WTC11 (cell line): Measurements from ENCODE around the gene MSL1. TPM values are rescaled to one million over a fixed set of nuclear protein-coding genes. Genes with fewer than 3 reads are reported as not detected.

Experiments used
- ATAC-seq: fragments of 200-7000 bp; cut with Tn5 transposase; 2 replicates; pipeline ENCODE4 v1.10.0; 2021; ENCODE audit warnings: mild to moderate bottlenecking, moderate library complexity
- CTCF ChIA-PET: fragments of 300-600 bp; sonication (Branson Sonifier 250); formaldehyde crosslinking; loops from one replicate; lab custom pipeline; 2021; ENCODE audit warnings: antibody characterized with exemption; lab: Charles Lee
- POLR2A ChIA-PET: fragments of 350-600 bp; sonication (Branson Sonifier 250); formaldehyde crosslinking; loops from one replicate; lab custom pipeline; 2021; ENCODE audit warnings: antibody characterized with exemption; lab: Charles Lee
- DNase-seq: peaks from one replicate; pipeline ENCODE4 v3.0.0; 2021; ENCODE audit warnings: low spot score
- H3K27ac Mint-ChIP-seq: 2 replicates; pipeline ENCODE4 v1.8.0; 2021; ENCODE audit warnings: mixed read lengths
- H3K27me3 Mint-ChIP-seq: 2 replicates; pipeline ENCODE4 v1.8.0; 2021; ENCODE audit warnings: low read depth, mild to moderate bottlenecking, moderate library complexity, mixed read lengths
- H3K36me3 Mint-ChIP-seq: 2 replicates; pipeline ENCODE4 v1.8.0; 2021; ENCODE audit warnings: mixed read lengths
- H3K4me1 Mint-ChIP-seq: 2 replicates; pipeline ENCODE4 v1.8.0; 2022; ENCODE audit warnings: mixed read lengths
- H3K4me3 Mint-ChIP-seq: 2 replicates; pipeline ENCODE4 v1.8.0; 2021; ENCODE audit warnings: mild to moderate bottlenecking, moderate library complexity, mixed read lengths
- H3K9me3 Mint-ChIP-seq: 2 replicates; pipeline ENCODE4 v1.8.0; 2021; ENCODE audit warnings: mixed read lengths
- AR ChIP-seq: fragments of 250-450 bp; sonication (Bioruptor Pico); IDR thresholded peaks from 2 replicates; pipeline ENCODE4 v1.9.0; 2021; ENCODE audit warnings: mild to moderate bottlenecking
- CBFB ChIP-seq: sonication (generic); formaldehyde crosslinking; IDR thresholded peaks from 2 replicates; pipeline ENCODE4 v1.8.1; 2022; ENCODE audit warnings: mild to moderate bottlenecking, low read depth, missing genetic modification reagents
- ELF4 ChIP-seq: sonication (generic); formaldehyde crosslinking; IDR thresholded peaks from 2 replicates; pipeline ENCODE4 v1.8.1; 2022; ENCODE audit warnings: low read depth, mild to moderate bottlenecking, moderate library complexity, missing genetic modification reagents
- ETV6 ChIP-seq: sonication (generic); formaldehyde crosslinking; IDR thresholded peaks from 2 replicates; pipeline ENCODE4 v1.8.1; 2022; ENCODE audit warnings: mild to moderate bottlenecking, missing genetic modification reagents
- FOXP4 ChIP-seq: sonication (generic); formaldehyde crosslinking; IDR thresholded peaks from 2 replicates; pipeline ENCODE4 v1.8.0; 2022; ENCODE audit warnings: mild to moderate bottlenecking, missing genetic modification reagents
- GABPB1 ChIP-seq: sonication (generic); formaldehyde crosslinking; IDR thresholded peaks from 2 replicates; pipeline ENCODE4 v1.8.1; 2023; ENCODE audit warnings: mild to moderate bottlenecking, missing genetic modification reagents
- GRHL2 ChIP-seq: fragments of 250-450 bp; sonication (Bioruptor Pico); IDR thresholded peaks from 2 replicates; pipeline ENCODE4 v1.8.0; 2022; ENCODE audit warnings: mild to moderate bottlenecking, moderate library complexity; ENCODE audit not compliant: insufficient replicate concordance, severe bottlenecking
- IRF2 ChIP-seq: sonication (generic); formaldehyde crosslinking; IDR thresholded peaks from 2 replicates; pipeline ENCODE4 v1.8.0; 2022; ENCODE audit warnings: low read depth, missing genetic modification reagents, borderline replicate concordance
- JAZF1 ChIP-seq: fragments of 250-450 bp; sonication (Bioruptor Pico); IDR thresholded peaks from 2 replicates; pipeline ENCODE4 v1.9.0; 2021; ENCODE audit warnings: moderate library complexity, mild to moderate bottlenecking, inconsistent platforms
- NFE2L1 ChIP-seq: sonication (generic); formaldehyde crosslinking; IDR thresholded peaks from 2 replicates; pipeline ENCODE4 v1.8.1; 2023; ENCODE audit warnings: missing genetic modification reagents
- NR1H2 ChIP-seq: sonication (generic); formaldehyde crosslinking; IDR thresholded peaks from 2 replicates; pipeline ENCODE4 v1.9.0; 2021; ENCODE audit warnings: mild to moderate bottlenecking, moderate library complexity, missing genetic modification reagents
- OVOL2 ChIP-seq: fragments of 250-450 bp; sonication (Bioruptor Pico); IDR thresholded peaks from 2 replicates; pipeline ENCODE4 v1.9.0; 2021; ENCODE audit warnings: mild to moderate bottlenecking, borderline replicate concordance
- PRDM15 ChIP-seq: sonication (generic); formaldehyde crosslinking; IDR thresholded peaks from 2 replicates; pipeline ENCODE4 v1.8.0; 2022; ENCODE audit warnings: missing genetic modification reagents
- RORB ChIP-seq: fragments of 250-450 bp; sonication (Bioruptor Pico); IDR thresholded peaks from 2 replicates; pipeline ENCODE4 v1.9.0; 2021; ENCODE audit warnings: mild to moderate bottlenecking
- SMAD4 ChIP-seq: sonication (generic); formaldehyde crosslinking; IDR thresholded peaks from 2 replicates; pipeline ENCODE4 v1.8.0; 2022; ENCODE audit warnings: mild to moderate bottlenecking, missing genetic modification reagents
- SP1 ChIP-seq: sonication (generic); formaldehyde crosslinking; conservative IDR thresholded peaks from 2 replicates; pipeline ENCODE4 v1.8.1; 2022; ENCODE audit warnings: missing genetic modification reagents
- TEAD1 ChIP-seq: sonication (generic); formaldehyde crosslinking; IDR thresholded peaks from 2 replicates; pipeline ENCODE4 v1.8.0; 2022; ENCODE audit warnings: mild to moderate bottlenecking, missing genetic modification reagents
- ZBTB43 ChIP-seq: sonication (generic); formaldehyde crosslinking; IDR thresholded peaks from 2 replicates; pipeline ENCODE4 v1.8.1; 2023; ENCODE audit warnings: mild to moderate bottlenecking, missing genetic modification reagents
- ZNF232 ChIP-seq: sonication (generic); formaldehyde crosslinking; IDR thresholded peaks from 2 replicates; pipeline ENCODE4 v1.8.0; 2022; ENCODE audit warnings: mild to moderate bottlenecking, missing genetic modification reagents
- ZNF317 ChIP-seq: sonication (generic); formaldehyde crosslinking; IDR thresholded peaks from 2 replicates; pipeline ENCODE4 v1.8.1; 2023; ENCODE audit warnings: low read depth, mild to moderate bottlenecking, moderate library complexity, missing genetic modification reagents, borderline replicate concordance
- ZNF671 ChIP-seq: fragments of 250-450 bp; sonication (Bioruptor Pico); IDR thresholded peaks from 2 replicates; pipeline ENCODE4 v1.8.0; 2021; ENCODE audit warnings: mild to moderate bottlenecking
- total RNA-seq: library from RNA; stranded (reverse); gene quantifications from 3 replicates; pipeline ENCODE4 v1.2.3, GENCODE V29; 2021

The MSL1 gene
- total RNA-seq, 1 experiment from 2014 or later: 78.1 TPM

- TF ChIP-seq RORB: no peak
- TF ChIP-seq ZNF232 (CRISPR knock-in tag): peak; percentile 100
These were observed 21.0 kb upstream of the MSL1 start (continued) for GRCh38 chr17:40100669-40101366.

- TF ChIP-seq NR1H2 (CRISPR knock-in tag) (no peak), SP1 (no peak), IRF2 (CRISPR knock-in tag) (no peak), OVOL2 (no peak), ETV6 (CRISPR knock-in tag) (no peak), SMAD4 (CRISPR knock-in tag) (no peak), ELF4 (CRISPR knock-in tag) (no peak)
- no peak for ATAC-seq
- H3K27me3 Mint-ChIP-seq: peaks cover 72% of the 10 kb centered on the region
- DNase-seq: no peak
- no peaks in the 10 kb centered on the region for H3K9me3 Mint-ChIP-seq
- ChIA-PET CTCF (interaction anchor here (0.5 to 8.1 kb wide), 17 partner anchors 10 to 480 kb away, joined by 3 to 185 read pairs (median 5); partner anchors contain the start of genes THRA and WIPF2), POLR2A (interaction anchor here (0.7 to 3.1 kb wide), 9 partner anchors 9 to 372 kb away, joined by 3 to 56 read pairs (median 4); partner anchors contain the start of genes MED24, MIEN1, MSL1 and PSMD3)
- peaks cover 4% of the 10 kb centered on the region; the same call in 1 of the 2 replicates for H3K36me3 Mint-ChIP-seq
- peak overlapping the region; percentile 79; the same call in 1 of the 2 replicates for H3K4me3 Mint-ChIP-seq
- 0 out of 2 replicates have a peak overlapping the region, but pooled peaks have one; percentile 10 for H3K27ac Mint-ChIP-seq
- H3K4me1 Mint-ChIP-seq: peaks cover 75% of the 10 kb centered on the region
These were observed 20.2 kb upstream of the MSL1 start for GRCh38 chr17:40101367-40102210.

GRCh38 chr17:40103071-40103661, 18.6 kb upstream of the MSL1 start:
- Mint-ChIP-seq H3K4me1 (peaks cover 84% of the 10 kb centered on the region), H3K4me3 (no peak overlapping the region), H3K9me3 (no peaks in the 10 kb centered on the region), H3K27me3 (peaks cover 87% of the 10 kb centered on the region), H3K27ac (no peak overlapping the region), H3K36me3 (no peaks in the 10 kb centered on the region)
- ATAC-seq: peak; percentile 0
- ChIA-PET POLR2A (interaction anchor here (0.5 to 1.3 kb wide), 3 partner anchors 10 to 37 kb away, joined by 3 to 9 read pairs (median 3); partner anchors contain the start of gene CASC3), CTCF (interaction anchor here (0.8 to 8.1 kb wide), 12 partner anchors 9 to 116 kb away, joined by 3 to 185 read pairs (median 4); partner anchors contain the start of genes THRA and WIPF2)
- peak; percentile 24 for DNase-seq
- TF ChIP-seq JAZF1 (CRISPR knock-in tag) (no peak), GABPB1 (no peak), TEAD1 (CRISPR knock-in tag) (no peak), ZNF671 (CRISPR knock-in tag) (no peak), PRDM15 (CRISPR knock-in tag) (no peak), FOXP4 (CRISPR knock-in tag) (no peak), GRHL2 (CRISPR knock-in tag) (no peak), NFE2L1 (CRISPR knock-in tag) (no peak), CBFB (CRISPR knock-in tag) (no peak), AR (no peak), ZNF317 (CRISPR knock-in tag) (no peak), ZBTB43 (CRISPR knock-in tag) (no peak)
